ENCODE measurements around the gene KCNMA1.

KCNMA1 gene

GRCh38 chr10:77315496-77316129 lies 322.0 kb downstream of the KCNMA1 start:
- no peak for TF ChIP-seq CTCF (IDR thresholded peaks at IDR 0.05; ENCODE audit: low read depth, low read length)
- no peak for DNase-seq (ENCODE audit: low read depth, low spot score)
- no peak overlapping the region for H3K4me3 ChIP-seq (ENCODE audit: low read depth, low read length)
- in situ Hi-C loops (cut with HindIII; ENCODE audit: low sequenced_read_pairs) = loop anchor here (5.0 kb wide), 1 partner anchor 42 kb away; no protein-coding TSS in a partner anchor

GRCh38 chr10:77313066-77313750 lies 324.4 kb downstream of the KCNMA1 start:
- no peak for TF ChIP-seq CTCF (IDR thresholded peaks at IDR 0.05; ENCODE audit: low read depth, low read length)
- no peak for DNase-seq (ENCODE audit: low read depth, low spot score)
- in situ Hi-C loops (cut with HindIII; ENCODE audit: low sequenced_read_pairs) = no loop called here
- no peak overlapping the region for H3K4me3 ChIP-seq (ENCODE audit: low read depth, low read length)

- no peak overlapping the region for H3K4me3 ChIP-seq (ENCODE audit: low read depth, low read length)
- DNase-seq (ENCODE audit: low read depth, low spot score) = no peak
- in situ Hi-C loops (cut with HindIII; ENCODE audit: low sequenced_read_pairs) = no loop called here
- TF ChIP-seq CTCF (IDR thresholded peaks at IDR 0.05; ENCODE audit: low read depth, low read length) = no peak
Observed at GRCh38 chr10:77311186-77311585, 326.4 kb downstream of the KCNMA1 start.

- no peak for TF ChIP-seq CTCF (IDR thresholded peaks at IDR 0.05; ENCODE audit: low read depth, low read length)
- H3K4me3 ChIP-seq (ENCODE audit: low read depth, low read length) = no peak overlapping the region
- in situ Hi-C loops (cut with HindIII; ENCODE audit: low sequenced_read_pairs) = no loop called here
- DNase-seq (ENCODE audit: low read depth, low spot score) = no peak
Observed at GRCh38 chr10:77310288-77310840, 327.2 kb downstream of the KCNMA1 start.

- in situ Hi-C loops (cut with HindIII; ENCODE audit: low sequenced_read_pairs) = no loop called here
- DNase-seq (ENCODE audit: low read depth, low spot score) = no peak
- no peak for TF ChIP-seq CTCF (IDR thresholded peaks at IDR 0.05; ENCODE audit: low read depth, low read length)
- H3K4me3 ChIP-seq (ENCODE audit: low read depth, low read length) = no peak overlapping the region
Observed at GRCh38 chr10:77309509-77309908, 328.1 kb downstream of the KCNMA1 start.

GRCh38 chr10:77309092-77309491 lies 328.5 kb downstream of the KCNMA1 start:
- DNase-seq (ENCODE audit: low read depth, low spot score) = no peak
- in situ Hi-C loops (cut with HindIII; ENCODE audit: low sequenced_read_pairs) = no loop called here
- TF ChIP-seq CTCF (IDR thresholded peaks at IDR 0.05; ENCODE audit: low read depth, low read length) = no peak
- H3K4me3 ChIP-seq (ENCODE audit: low read depth, low read length) = no peak overlapping the region
